ENCODE results near the gene MTX1.

Gene MTX1

GRCh38 chr1:155174324-155175280, 33.9 kb upstream of the MTX1 start:
- peak; percentile 52 for DNase-seq

GRCh38 chr1:155175281-155175926, 33.1 kb upstream of the MTX1 start:
- no peak for DNase-seq

- no peak for DNase-seq
Observed at GRCh38 chr1:155175927-155176371, 32.5 kb upstream of the MTX1 start.

GRCh38 chr1:155176544-155177071, 31.9 kb upstream of the MTX1 start:
- DNase-seq: peak; percentile 80

GRCh38 chr1:155177192-155177917, 31.1 kb upstream of the MTX1 start:
- DNase-seq: no peak

GRCh38 chr1:155177918-155178281, 30.6 kb upstream of the MTX1 start:
- DNase-seq: no peak

- DNase-seq: no peak
Observed at GRCh38 chr1:155178441-155179111, 29.9 kb upstream of the MTX1 start.

- no peak for DNase-seq
Observed at GRCh38 chr1:155179112-155180031, 29.1 kb upstream of the MTX1 start.

- no peak for DNase-seq
Observed at GRCh38 chr1:155181371-155182051, 27.0 kb upstream of the MTX1 start.

- no peak for DNase-seq
Observed at GRCh38 chr1:155182052-155182550, 26.4 kb upstream of the MTX1 start.

- no peak for DNase-seq
Observed at GRCh38 chr1:155183775-155184221, 24.7 kb upstream of the MTX1 start.

- DNase-seq: no peak
Observed at GRCh38 chr1:155184351-155184811, 24.1 kb upstream of the MTX1 start.

- DNase-seq: no peak
Observed at GRCh38 chr1:155184835-155185782, 23.4 kb upstream of the MTX1 start.

- no peak for DNase-seq
Observed at GRCh38 chr1:155185783-155186066, 22.8 kb upstream of the MTX1 start.

- no peak for DNase-seq
Observed at GRCh38 chr1:155186067-155186793, 22.3 kb upstream of the MTX1 start.

GRCh38 chr1:155186794-155187455, 21.6 kb upstream of the MTX1 start:
- no peak for DNase-seq

- peak; percentile 13 for DNase-seq
Observed at GRCh38 chr1:155187456-155187891, 21.0 kb upstream of the MTX1 start.

GRCh38 chr1:155188268-155188667, 20.2 kb upstream of the MTX1 start:
- DNase-seq: peak; percentile 16
